Type B pancreatic cell (in vitro differentiated cells): ENCODE results near the gene TRMT61B. TPM values are rescaled to one million over a fixed set of nuclear protein-coding genes. Genes with fewer than 3 reads are reported as not detected.

ENCODE experiments used
- DNase-seq: peaks from one replicate; pipeline ENCODE4 v3.0.0; 2021; ENCODE audit warnings: mixed read lengths; ENCODE audit not compliant: unreplicated experiment; ENCODE audit errors: extremely low spot score
- H3K27ac Mint-ChIP-seq: 2 replicates; pipeline ENCODE4 v1.8.0; 2021; ENCODE audit warnings: mild to moderate bottlenecking, mixed read lengths
- H3K27me3 Mint-ChIP-seq: 2 replicates; pipeline ENCODE4 v1.8.0; 2021; ENCODE audit warnings: mixed read lengths
- H3K36me3 Mint-ChIP-seq: 2 replicates; pipeline ENCODE4 v1.8.0; 2021; ENCODE audit warnings: mixed read lengths
- H3K4me1 Mint-ChIP-seq: one replicate; pipeline ENCODE4 v1.8.0; 2021; ENCODE audit warnings: mixed read lengths; ENCODE audit not compliant: unreplicated experiment
- H3K4me3 Mint-ChIP-seq: 2 replicates; pipeline ENCODE4 v1.8.0; 2021; ENCODE audit warnings: mild to moderate bottlenecking, mixed read lengths
- H3K9me3 Mint-ChIP-seq: 2 replicates; pipeline ENCODE4 v1.8.0; 2021; ENCODE audit warnings: mixed read lengths
- long read RNA-seq: library from polyadenylated mRNA; unstranded; transcript quantifications from one replicate; pipeline ENCODE4 v2.0.0, GENCODE V29; 2020
- total RNA-seq: library from RNA; stranded (reverse); gene quantifications from 2 replicates; pipeline ENCODE4 v1.2.1, GENCODE V29; 2021; ENCODE audit warnings: low replicate concordance
- TF ChIP-seq, protein P1 (sequence below): fragments of 200-600 bp; sonication (generic); conservative IDR thresholded peaks from 2 replicates; pipeline ENCODE4 v1.5.0; 2021; ENCODE audit warnings: antibody characterized with exemption, mild to moderate bottlenecking

TRMT61B gene
- total RNA-seq, result 16.6 and 20.7 TPM in 2 replicates
- long read RNA-seq, transcript TRMT61B-201 (7 exons, 1,836 nt), result major isoform, 52 of 87 reads
- long read RNA-seq, partial matches to known transcripts, result 8 of 87 reads
- long read RNA-seq, other reads (novel, unspliced or antisense), result 26 of 87 reads

- peaks cover 1% of the 10 kb centered on the region for H3K36me3 Mint-ChIP-seq
- peak; percentile 96 for DNase-seq
- H3K9me3 Mint-ChIP-seq, result no peaks in the 10 kb centered on the region
- peaks cover 24% of the 10 kb centered on the region for H3K4me1 Mint-ChIP-seq
- H3K27me3 Mint-ChIP-seq, result peaks cover 8% of the 10 kb centered on the region
- peak within 1 kb of the TSS; percentile 97 for H3K4me3 Mint-ChIP-seq
- TF ChIP-seq, protein P1, sequence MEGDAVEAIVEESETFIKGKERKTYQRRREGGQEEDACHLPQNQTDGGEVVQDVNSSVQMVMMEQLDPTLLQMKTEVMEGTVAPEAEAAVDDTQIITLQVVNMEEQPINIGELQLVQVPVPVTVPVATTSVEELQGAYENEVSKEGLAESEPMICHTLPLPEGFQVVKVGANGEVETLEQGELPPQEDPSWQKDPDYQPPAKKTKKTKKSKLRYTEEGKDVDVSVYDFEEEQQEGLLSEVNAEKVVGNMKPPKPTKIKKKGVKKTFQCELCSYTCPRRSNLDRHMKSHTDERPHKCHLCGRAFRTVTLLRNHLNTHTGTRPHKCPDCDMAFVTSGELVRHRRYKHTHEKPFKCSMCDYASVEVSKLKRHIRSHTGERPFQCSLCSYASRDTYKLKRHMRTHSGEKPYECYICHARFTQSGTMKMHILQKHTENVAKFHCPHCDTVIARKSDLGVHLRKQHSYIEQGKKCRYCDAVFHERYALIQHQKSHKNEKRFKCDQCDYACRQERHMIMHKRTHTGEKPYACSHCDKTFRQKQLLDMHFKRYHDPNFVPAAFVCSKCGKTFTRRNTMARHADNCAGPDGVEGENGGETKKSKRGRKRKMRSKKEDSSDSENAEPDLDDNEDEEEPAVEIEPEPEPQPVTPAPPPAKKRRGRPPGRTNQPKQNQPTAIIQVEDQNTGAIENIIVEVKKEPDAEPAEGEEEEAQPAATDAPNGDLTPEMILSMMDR, result no peak
- H3K27ac Mint-ChIP-seq, result peak within 1 kb of the TSS; percentile 96
Measured at GRCh38 chr2:28870146-28870891, at the start of gene TRMT61B. TRMT61B (minus strand) TSS chr2:28870309; CDS start chr2:28870277, 32 bp downstream.

- H3K4me3 Mint-ChIP-seq, result no peak overlapping the region
- TF ChIP-seq, protein P1, result no peak
- peaks cover 34% of the 10 kb centered on the region for H3K36me3 Mint-ChIP-seq
- DNase-seq, result no peak
- H3K27me3 Mint-ChIP-seq, result no peaks in the 10 kb centered on the region
- H3K27ac Mint-ChIP-seq, result no peak overlapping the region
- no peaks in the 10 kb centered on the region for H3K4me1 Mint-ChIP-seq
- no peaks in the 10 kb centered on the region for H3K9me3 Mint-ChIP-seq
Measured at GRCh38 chr2:28915939-28916338, 45.8 kb upstream of the TRMT61B start.

- no peaks in the 10 kb centered on the region for H3K4me1 Mint-ChIP-seq
- H3K27me3 Mint-ChIP-seq, result no peaks in the 10 kb centered on the region
- H3K9me3 Mint-ChIP-seq, result no peaks in the 10 kb centered on the region
- no peak overlapping the region for H3K4me3 Mint-ChIP-seq
- no peak for DNase-seq
- peaks cover 62% of the 10 kb centered on the region for H3K36me3 Mint-ChIP-seq
- H3K27ac Mint-ChIP-seq, result no peak overlapping the region
- TF ChIP-seq, protein P1, result no peak
Measured at GRCh38 chr2:28909655-28910353, 39.7 kb upstream of the TRMT61B start.

- Mint-ChIP-seq H3K4me1 (no peaks in the 10 kb centered on the region), H3K27ac (no peak overlapping the region), H3K36me3 (peaks cover 57% of the 10 kb centered on the region), H3K4me3 (no peak overlapping the region), H3K9me3 (no peaks in the 10 kb centered on the region), H3K27me3 (no peaks in the 10 kb centered on the region)
- TF ChIP-seq, protein P1, result no peak
- no peak for DNase-seq
Measured at GRCh38 chr2:28908172-28908571, 38.1 kb upstream of the TRMT61B start.

GRCh38 chr2:28906821-28907220 is 36.7 kb upstream of the TRMT61B start:
- TF ChIP-seq, protein P1, result no peak
- Mint-ChIP-seq H3K9me3 (no peaks in the 10 kb centered on the region), H3K4me1 (no peaks in the 10 kb centered on the region), H3K27me3 (no peaks in the 10 kb centered on the region), H3K27ac (no peak overlapping the region), H3K4me3 (no peak overlapping the region), H3K36me3 (peaks cover 54% of the 10 kb centered on the region)
- DNase-seq, result no peak
